ENCODE results near the gene ATP2C2.
"Not testable (repeated sequence)": the region's sequence is repeated elsewhere in the genome, so short reads cannot be mapped to it uniquely, and the experiment has no call there.

ATP2C2 gene

DNA sequence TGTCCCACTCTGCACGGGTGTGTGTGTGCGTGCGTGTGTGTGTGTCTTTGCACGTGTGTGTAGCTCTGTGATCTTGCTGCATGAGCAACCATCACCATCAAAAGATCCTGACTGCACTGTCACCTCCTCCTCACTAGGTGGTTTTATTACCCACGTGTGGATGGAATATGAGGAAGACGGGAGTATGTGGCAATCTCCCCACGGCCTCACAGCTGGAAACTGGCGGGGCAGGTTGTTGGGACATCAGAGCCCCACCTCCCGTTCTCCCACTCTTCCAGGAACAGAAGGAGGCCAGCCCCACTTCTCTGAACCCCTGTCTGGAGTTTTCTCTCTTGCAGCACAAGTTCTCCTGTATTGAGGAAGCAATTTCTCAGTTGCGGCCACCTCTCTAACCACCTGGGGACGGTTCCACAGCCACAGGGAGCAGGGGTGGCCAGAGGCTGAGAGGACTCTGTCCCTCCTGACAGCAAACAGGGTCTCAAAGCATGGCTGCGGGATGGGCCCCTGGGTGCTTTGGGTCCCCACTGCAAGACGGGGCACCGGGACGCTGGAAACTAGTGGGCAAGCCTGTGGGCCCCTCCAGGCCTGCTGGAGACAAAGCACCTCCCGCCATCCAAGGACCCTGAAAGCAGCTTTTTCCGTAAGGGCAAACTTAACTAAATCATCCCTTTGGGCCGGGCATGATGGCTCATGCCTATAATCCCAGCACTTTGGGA, 27.9 kb upstream of the ATP2C2 start:
- FAIRE-seq (no peak), DNase-seq (ENCODE audit: insufficient read length, low spot score) (no peak)
- TF ChIP-seq, protein P1, sequence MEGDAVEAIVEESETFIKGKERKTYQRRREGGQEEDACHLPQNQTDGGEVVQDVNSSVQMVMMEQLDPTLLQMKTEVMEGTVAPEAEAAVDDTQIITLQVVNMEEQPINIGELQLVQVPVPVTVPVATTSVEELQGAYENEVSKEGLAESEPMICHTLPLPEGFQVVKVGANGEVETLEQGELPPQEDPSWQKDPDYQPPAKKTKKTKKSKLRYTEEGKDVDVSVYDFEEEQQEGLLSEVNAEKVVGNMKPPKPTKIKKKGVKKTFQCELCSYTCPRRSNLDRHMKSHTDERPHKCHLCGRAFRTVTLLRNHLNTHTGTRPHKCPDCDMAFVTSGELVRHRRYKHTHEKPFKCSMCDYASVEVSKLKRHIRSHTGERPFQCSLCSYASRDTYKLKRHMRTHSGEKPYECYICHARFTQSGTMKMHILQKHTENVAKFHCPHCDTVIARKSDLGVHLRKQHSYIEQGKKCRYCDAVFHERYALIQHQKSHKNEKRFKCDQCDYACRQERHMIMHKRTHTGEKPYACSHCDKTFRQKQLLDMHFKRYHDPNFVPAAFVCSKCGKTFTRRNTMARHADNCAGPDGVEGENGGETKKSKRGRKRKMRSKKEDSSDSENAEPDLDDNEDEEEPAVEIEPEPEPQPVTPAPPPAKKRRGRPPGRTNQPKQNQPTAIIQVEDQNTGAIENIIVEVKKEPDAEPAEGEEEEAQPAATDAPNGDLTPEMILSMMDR (IDR thresholded peaks at IDR 0.05; ENCODE audit: insufficient read depth, missing control alignments): no peak

DNA sequence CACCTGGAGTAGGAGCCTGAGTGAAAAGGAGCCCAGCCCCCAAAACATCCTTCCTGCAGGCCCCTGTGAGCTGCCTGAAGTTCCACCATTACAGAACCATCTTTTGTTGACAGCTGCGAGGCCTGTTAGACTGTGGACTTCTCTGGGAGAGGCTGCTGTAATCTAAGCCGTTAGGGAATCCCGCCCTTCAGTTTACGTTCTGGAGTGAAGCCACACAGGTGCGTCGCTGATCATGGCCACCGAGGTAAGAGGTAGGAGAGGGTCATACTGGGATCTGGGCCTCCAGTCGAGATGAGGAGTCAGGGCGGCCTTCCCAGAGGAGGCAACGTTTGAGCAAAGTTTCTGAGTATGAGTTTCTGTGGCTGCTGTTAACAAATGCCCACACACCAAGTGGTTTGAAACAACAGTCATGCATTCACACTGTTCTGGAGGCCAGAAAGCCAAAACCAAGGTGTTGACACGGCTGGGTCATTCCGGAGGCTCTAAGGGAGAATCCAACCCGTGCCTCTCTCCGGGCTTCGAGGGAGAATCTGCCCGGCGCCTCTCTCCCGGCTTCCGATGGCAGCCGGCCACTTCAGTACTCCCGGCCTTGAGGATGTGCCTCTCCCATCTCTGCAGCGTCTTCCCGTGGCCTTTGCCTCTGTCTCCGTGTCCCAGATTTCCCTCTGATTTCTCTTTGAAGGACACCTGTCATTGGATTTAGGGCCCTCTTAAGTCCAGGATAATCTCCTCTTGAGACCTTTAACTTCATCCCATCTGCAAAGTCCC, 26.6 kb upstream of the ATP2C2 start:
- TF ChIP-seq, protein P1 (IDR thresholded peaks at IDR 0.05; ENCODE audit: insufficient read depth, missing control alignments): no peak
- DNase-seq (ENCODE audit: insufficient read length, low spot score) (no peak), FAIRE-seq (no peak)

DNA sequence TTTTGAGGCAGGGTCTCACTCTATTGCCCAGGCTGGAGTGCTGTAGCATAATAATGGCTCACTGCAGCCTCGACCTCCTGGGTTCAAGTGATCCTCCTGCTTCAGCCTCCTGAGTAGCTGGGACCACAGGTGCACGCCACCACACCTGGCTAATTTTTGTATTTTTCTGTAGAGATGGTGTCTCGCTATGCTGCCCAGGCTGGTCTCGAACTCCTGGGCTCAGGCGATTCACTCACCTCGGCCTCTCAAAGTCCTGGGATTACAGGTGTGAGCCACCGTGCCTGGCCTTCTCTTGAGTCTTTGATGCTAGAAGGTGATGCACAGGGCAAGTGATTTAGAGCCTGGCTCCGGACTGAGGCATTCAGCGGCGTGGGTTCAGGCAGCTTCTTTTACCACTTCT, 24.5 kb upstream of the ATP2C2 start:
- FAIRE-seq; DNase-seq (ENCODE audit: insufficient read length, low spot score): not testable (repeated sequence)

DNA sequence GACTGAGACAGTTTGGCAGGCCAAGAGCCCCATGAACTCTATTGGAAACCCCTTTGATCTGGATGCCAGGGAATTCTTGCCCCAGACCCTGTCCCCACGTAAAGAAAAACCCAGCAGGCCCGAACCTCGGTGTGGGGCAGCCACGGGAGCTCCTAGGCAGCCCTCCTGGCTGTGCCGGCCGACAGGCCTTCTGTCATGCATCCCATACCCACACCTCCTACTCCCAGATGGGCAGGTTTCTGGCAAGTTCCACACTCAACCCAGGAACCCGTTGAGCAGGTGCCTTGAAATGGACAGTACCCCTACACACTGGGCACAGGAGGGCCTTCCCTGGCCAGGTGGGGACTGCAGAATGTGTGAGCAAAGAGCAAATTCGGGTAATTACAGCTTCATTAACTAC, 23.6 kb upstream of the ATP2C2 start:
- DNase-seq (ENCODE audit: insufficient read length, low spot score) (no peak), FAIRE-seq (no peak)
- TF ChIP-seq, protein P1 (IDR thresholded peaks at IDR 0.05; ENCODE audit: insufficient read depth, missing control alignments): no peak

DNA sequence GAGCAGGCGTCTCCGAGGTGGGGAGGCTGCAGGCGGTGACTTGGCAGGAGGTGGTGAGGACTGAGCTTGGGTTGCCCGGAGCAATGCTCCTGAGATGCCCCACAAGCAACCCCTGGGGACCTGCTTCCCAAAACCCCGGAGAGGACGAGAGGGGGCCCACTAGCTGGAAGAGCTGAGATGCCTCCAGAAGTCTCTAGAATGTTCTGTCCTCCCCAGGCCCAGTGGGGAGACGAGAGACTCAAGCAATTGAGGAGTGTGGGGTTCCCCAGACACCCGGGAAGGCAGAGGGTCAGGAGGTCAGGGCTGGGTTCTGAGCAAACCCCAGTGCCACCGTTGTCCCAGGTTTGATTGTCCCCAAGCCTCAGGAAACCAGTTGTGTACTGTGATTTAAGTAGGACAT, 21.2 kb upstream of the ATP2C2 start:
- FAIRE-seq (no peak), DNase-seq (ENCODE audit: insufficient read length, low spot score) (no peak)
- TF ChIP-seq, protein P1 (IDR thresholded peaks at IDR 0.05; ENCODE audit: insufficient read depth, missing control alignments): no peak

DNA sequence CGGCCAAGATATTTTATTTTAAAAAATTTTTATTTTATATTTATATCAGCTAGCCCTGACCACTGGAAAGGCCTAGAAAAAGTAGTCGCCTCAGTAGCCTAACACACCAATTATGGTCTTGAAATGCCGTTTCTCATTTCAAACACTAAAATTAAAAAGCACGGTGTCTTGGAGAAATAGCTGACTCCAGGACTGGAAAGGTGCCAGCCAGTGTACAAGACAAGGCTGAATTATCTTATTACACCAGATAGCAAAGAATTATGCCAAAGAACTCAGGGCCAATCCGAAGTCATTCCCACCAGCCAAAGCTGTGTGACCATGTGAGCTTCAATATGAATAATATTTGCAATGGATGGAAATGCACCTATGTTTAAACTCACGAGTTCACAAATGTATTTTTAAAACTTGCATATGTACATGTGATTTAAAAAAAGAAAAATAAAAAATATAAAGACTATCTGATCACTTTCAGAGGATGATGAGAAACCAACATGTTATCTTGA, 19.9 kb upstream of the ATP2C2 start:
- DNase-seq (ENCODE audit: insufficient read length, low spot score) (no peak), FAIRE-seq (no peak)
- TF ChIP-seq, protein P1 (IDR thresholded peaks at IDR 0.05; ENCODE audit: insufficient read depth, missing control alignments): no peak

DNA sequence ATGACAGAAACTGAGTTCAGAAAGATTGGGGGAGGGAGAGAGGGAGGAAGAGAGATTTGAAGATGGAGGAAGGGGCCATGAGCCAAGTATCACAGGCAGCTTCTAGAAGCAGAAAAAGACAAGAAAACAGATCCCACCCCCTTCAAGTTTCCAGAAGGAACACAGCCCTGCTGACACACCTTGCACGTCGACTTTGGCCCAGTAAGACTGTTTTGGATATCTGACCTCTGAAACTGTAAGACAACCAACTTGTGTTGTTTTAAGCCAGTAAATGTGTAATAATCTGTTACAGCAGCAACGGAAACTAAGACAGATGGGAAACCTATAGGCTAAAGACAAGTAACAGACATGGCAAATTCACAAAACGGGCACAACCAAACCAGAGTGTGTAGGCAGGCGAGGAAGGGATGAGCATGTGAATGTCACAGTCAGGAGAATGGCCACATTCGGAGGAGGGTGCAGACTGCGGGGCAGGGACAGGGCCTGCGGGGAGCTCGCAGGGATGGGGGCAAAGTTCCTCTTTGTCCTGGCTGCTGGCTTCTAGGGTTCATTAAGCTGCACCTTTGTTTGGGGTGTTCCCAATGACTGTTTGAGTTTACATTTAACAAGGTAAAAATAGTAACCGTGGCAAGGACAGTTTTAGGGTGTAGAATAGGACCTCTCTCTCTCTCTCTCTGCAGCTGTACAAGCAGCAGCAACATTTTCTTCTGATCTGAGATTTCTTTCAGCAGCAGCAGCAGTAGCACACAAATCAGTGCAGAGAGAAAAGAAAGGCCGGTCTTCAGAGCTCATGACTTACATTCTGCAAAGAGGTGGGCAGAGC, 18.3 kb upstream of the ATP2C2 start:
- no peak for DNase-seq (ENCODE audit: insufficient read length, low spot score)

More for the DNA sequence above, 18.3 kb upstream of the ATP2C2 start:
- no peak for FAIRE-seq
- TF ChIP-seq, protein P1 (IDR thresholded peaks at IDR 0.05; ENCODE audit: insufficient read depth, missing control alignments): no peak

Data from D721Med (cell line).